ENCODE data around the gene PWWP2B. TPM values are rescaled to one million over a fixed set of nuclear protein-coding genes. Genes with fewer than 3 reads are reported as not detected.

Gene PWWP2B
- total RNA-seq, 2 experiments from 2014 or later = 2.9 to 3.1 TPM

GRCh38 chr10:132458071-132458585 lies 61.1 kb downstream of the PWWP2B start:
- Mint-ChIP-seq H3K4me1 (peaks cover 1% of the 10 kb centered on the region), H3K4me3 (no peak overlapping the region), H3K9me3 (no peaks in the 10 kb centered on the region), H3K27me3 (no peaks in the 10 kb centered on the region), H3K36me3 (no peaks in the 10 kb centered on the region), H3K27ac (no peak overlapping the region)
- no peak for DNase-seq

- Mint-ChIP-seq H3K36me3 (no peaks in the 10 kb centered on the region), H3K27me3 (no peaks in the 10 kb centered on the region), H3K4me1 (peaks cover 1% of the 10 kb centered on the region), H3K4me3 (no peak overlapping the region), H3K9me3 (no peaks in the 10 kb centered on the region), H3K27ac (no peak overlapping the region)
- DNase-seq = peak; percentile 65
Measured at GRCh38 chr10:132458586-132459300, 61.7 kb downstream of the PWWP2B start.

GRCh38 chr10:132459301-132460003 lies 62.5 kb downstream of the PWWP2B start:
- no peak overlapping the region for H3K27ac Mint-ChIP-seq
- peaks cover 1% of the 10 kb centered on the region for H3K4me1 Mint-ChIP-seq
- no peak overlapping the region for H3K4me3 Mint-ChIP-seq
- no peaks in the 10 kb centered on the region for H3K9me3 Mint-ChIP-seq
- DNase-seq = no peak
- no peaks in the 10 kb centered on the region for H3K27me3 Mint-ChIP-seq
- H3K36me3 Mint-ChIP-seq = no peaks in the 10 kb centered on the region

- H3K9me3 Mint-ChIP-seq = no peaks in the 10 kb centered on the region
- H3K27ac Mint-ChIP-seq = no peak overlapping the region
- H3K27me3 Mint-ChIP-seq = no peaks in the 10 kb centered on the region
- H3K4me1 Mint-ChIP-seq = peaks cover 1% of the 10 kb centered on the region
- H3K4me3 Mint-ChIP-seq = no peak overlapping the region
- DNase-seq = no peak
- H3K36me3 Mint-ChIP-seq = no peaks in the 10 kb centered on the region
Measured at GRCh38 chr10:132460071-132460470, 63.1 kb downstream of the PWWP2B start.

GRCh38 chr10:132460691-132461090 lies 63.7 kb downstream of the PWWP2B start:
- Mint-ChIP-seq H3K27me3 (no peaks in the 10 kb centered on the region), H3K27ac (no peak overlapping the region), H3K9me3 (no peaks in the 10 kb centered on the region), H3K4me3 (no peak overlapping the region), H3K36me3 (no peaks in the 10 kb centered on the region), H3K4me1 (peaks cover 1% of the 10 kb centered on the region)
- no peak for DNase-seq

- no peak for DNase-seq
- Mint-ChIP-seq H3K9me3 (no peaks in the 10 kb centered on the region), H3K4me3 (no peak overlapping the region), H3K36me3 (no peaks in the 10 kb centered on the region), H3K27me3 (no peaks in the 10 kb centered on the region), H3K27ac (no peak overlapping the region), H3K4me1 (peaks cover 1% of the 10 kb centered on the region)
Measured at GRCh38 chr10:132461103-132461682, 64.2 kb downstream of the PWWP2B start.

GRCh38 chr10:132461683-132462231 lies 64.8 kb downstream of the PWWP2B start:
- Mint-ChIP-seq H3K9me3 (no peaks in the 10 kb centered on the region), H3K36me3 (no peaks in the 10 kb centered on the region)

GRCh38 chr10:132462463-132463332 lies 65.7 kb downstream of the PWWP2B start:
- Mint-ChIP-seq H3K4me1 (peaks cover 1% of the 10 kb centered on the region), H3K4me3 (no peak overlapping the region), H3K36me3 (no peaks in the 10 kb centered on the region)

More at GRCh38 chr10:132461683-132462231, 64.8 kb downstream of the PWWP2B start:
- Mint-ChIP-seq H3K4me3 (no peak overlapping the region), H3K27me3 (no peaks in the 10 kb centered on the region), H3K27ac (no peak overlapping the region), H3K4me1 (peaks cover 1% of the 10 kb centered on the region)
- no peak for DNase-seq

GRCh38 chr10:132463333-132464255 lies 66.6 kb downstream of the PWWP2B start:
- Mint-ChIP-seq H3K27ac (no peak overlapping the region), H3K27me3 (no peaks in the 10 kb centered on the region)

More at GRCh38 chr10:132462463-132463332, 65.7 kb downstream of the PWWP2B start:
- no peak for DNase-seq
- Mint-ChIP-seq H3K9me3 (no peaks in the 10 kb centered on the region), H3K27me3 (no peaks in the 10 kb centered on the region), H3K27ac (no peak overlapping the region)

GRCh38 chr10:132464256-132465192 lies 67.5 kb downstream of the PWWP2B start:
- no peak for DNase-seq
- Mint-ChIP-seq H3K36me3 (no peaks in the 10 kb centered on the region), H3K9me3 (no peaks in the 10 kb centered on the region), H3K4me1 (peaks cover under 1% of the 10 kb centered on the region), H3K27me3 (no peaks in the 10 kb centered on the region), H3K4me3 (no peak overlapping the region), H3K27ac (no peak overlapping the region)

More at GRCh38 chr10:132463333-132464255, 66.6 kb downstream of the PWWP2B start:
- Mint-ChIP-seq H3K4me3 (no peak overlapping the region), H3K36me3 (no peaks in the 10 kb centered on the region), H3K4me1 (peaks cover 1% of the 10 kb centered on the region), H3K9me3 (no peaks in the 10 kb centered on the region)
- no peak for DNase-seq

GRCh38 chr10:132465193-132465888 lies 68.3 kb downstream of the PWWP2B start:
- Mint-ChIP-seq H3K4me3 (no peak overlapping the region), H3K27ac (no peak overlapping the region), H3K9me3 (no peaks in the 10 kb centered on the region), H3K4me1 (peaks cover 5% of the 10 kb centered on the region), H3K36me3 (no peaks in the 10 kb centered on the region), H3K27me3 (no peaks in the 10 kb centered on the region)
- no peak for DNase-seq

- H3K27ac Mint-ChIP-seq = no peak overlapping the region
- no peak overlapping the region for H3K4me3 Mint-ChIP-seq
- no peaks in the 10 kb centered on the region for H3K9me3 Mint-ChIP-seq
- no peaks in the 10 kb centered on the region for H3K36me3 Mint-ChIP-seq
- no peak for DNase-seq
- peaks cover 12% of the 10 kb centered on the region for H3K4me1 Mint-ChIP-seq
- no peaks in the 10 kb centered on the region for H3K27me3 Mint-ChIP-seq
Measured at GRCh38 chr10:132465889-132466519, 69.0 kb downstream of the PWWP2B start.

Data from activated naive CD8-positive, alpha-beta T cell treated with anti-CD3 and anti-CD28 coated beads for 36 hours (primary cell).